Prostate gland (tissue), 2 donors: ENCODE data around the gene NAALADL1. TPM values are rescaled to one million over a fixed set of nuclear protein-coding genes. Genes with fewer than 3 reads are reported as not detected.
A peak's percentile ranks its signal among the peaks of the same experiment; 100 is the strongest.

Experiments used
- DNase-seq: peaks from one replicate; pipeline ENCODE4 v3.0.0-alpha.2; 2019; ENCODE audit warnings: low spot score
- H3K27ac ChIP-seq, 2 donors: fragments of 200-600 bp; sonication (generic); 2 replicates each; pipeline ENCODE4 v1.5.1; 2017 to 2019
- H3K27me3 ChIP-seq: fragments of 200-600 bp; sonication (generic); replicated peaks from 2 replicates; pipeline ENCODE4 v1.5.1; 2019; ENCODE audit not compliant: insufficient read depth
- H3K36me3 ChIP-seq, 2 donors: fragments of 200-600 bp; sonication (generic); 1 replicate in 1 of 2; 2 replicates in 1 of 2; pipeline versions ENCODE4 v1.5.1 to v1.8.1; 2017 to 2019
- H3K4me1 ChIP-seq: fragments of 200-600 bp; sonication (generic); replicated peaks from 2 replicates; pipeline ENCODE4 v1.5.1; 2019
- H3K4me3 ChIP-seq, 2 donors: fragments of 200-600 bp; sonication (generic); 2 replicates each; pipeline ENCODE4 v1.5.1; 2017 to 2019
- H3K9me3 ChIP-seq: fragments of 200-600 bp; sonication (generic); 2 replicates; pipeline ENCODE4 v1.5.1; 2017
- POLR2A ChIP-seq: fragments of 450-650 bp; IDR thresholded peaks from one replicate; pipeline ENCODE4 v1.6.1; 2016; ENCODE audit warnings: antibody characterized with exemption, mild to moderate bottlenecking
- POLR2AphosphoS5 ChIP-seq: sonication (generic); formaldehyde crosslinking; IDR thresholded peaks from one replicate; pipeline ENCODE4 v1.6.1; 2017; ENCODE audit warnings: antibody characterized with exemption
- WGBS: methylation state at CpG from one replicate; pipeline ENCODE4 v1.1.5; 2018; 5-methylcytosine and 5-hydroxymethylcytosine counted together
- intact Hi-C: fragments of 100-400 bp; cut with DNase I; formaldehyde crosslinking; loops from one replicate; pipeline ENCODE4 v1.14.2; 2022
- total RNA-seq, 2 donors: library from RNA; depleted of rRNA; stranded (reverse); fragments of >200 nt; gene quantifications; one replicate each; pipeline ENCODE4 v1.1.0, GENCODE V29; 2016
- TF ChIP-seq, protein P1 (sequence below), 4 experiments: fragments of 200-600 bp in 2 of 4; fragments of 450-650 bp in 2 of 4; sonication (generic) in 2 of 4; IDR thresholded peaks; 1 replicate in 3 of 4; 2 replicates in 1 of 4; pipeline ENCODE4 v1.5.1; 2016 to 2019; ENCODE audit warnings: antibody characterized with exemption in 4 of 4, mild to moderate bottlenecking in 2 of 4, moderate library complexity in 2 of 4

The NAALADL1 gene, protein sequence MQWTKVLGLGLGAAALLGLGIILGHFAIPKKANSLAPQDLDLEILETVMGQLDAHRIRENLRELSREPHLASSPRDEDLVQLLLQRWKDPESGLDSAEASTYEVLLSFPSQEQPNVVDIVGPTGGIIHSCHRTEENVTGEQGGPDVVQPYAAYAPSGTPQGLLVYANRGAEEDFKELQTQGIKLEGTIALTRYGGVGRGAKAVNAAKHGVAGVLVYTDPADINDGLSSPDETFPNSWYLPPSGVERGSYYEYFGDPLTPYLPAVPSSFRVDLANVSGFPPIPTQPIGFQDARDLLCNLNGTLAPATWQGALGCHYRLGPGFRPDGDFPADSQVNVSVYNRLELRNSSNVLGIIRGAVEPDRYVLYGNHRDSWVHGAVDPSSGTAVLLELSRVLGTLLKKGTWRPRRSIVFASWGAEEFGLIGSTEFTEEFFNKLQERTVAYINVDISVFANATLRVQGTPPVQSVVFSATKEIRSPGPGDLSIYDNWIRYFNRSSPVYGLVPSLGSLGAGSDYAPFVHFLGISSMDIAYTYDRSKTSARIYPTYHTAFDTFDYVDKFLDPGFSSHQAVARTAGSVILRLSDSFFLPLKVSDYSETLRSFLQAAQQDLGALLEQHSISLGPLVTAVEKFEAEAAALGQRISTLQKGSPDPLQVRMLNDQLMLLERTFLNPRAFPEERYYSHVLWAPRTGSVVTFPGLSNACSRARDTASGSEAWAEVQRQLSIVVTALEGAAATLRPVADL
- 10 to 100 TPM in 1 of 2 donors, 1 to 10 TPM in 1; 8.5 to 15.6 TPM for total RNA-seq

DNA sequence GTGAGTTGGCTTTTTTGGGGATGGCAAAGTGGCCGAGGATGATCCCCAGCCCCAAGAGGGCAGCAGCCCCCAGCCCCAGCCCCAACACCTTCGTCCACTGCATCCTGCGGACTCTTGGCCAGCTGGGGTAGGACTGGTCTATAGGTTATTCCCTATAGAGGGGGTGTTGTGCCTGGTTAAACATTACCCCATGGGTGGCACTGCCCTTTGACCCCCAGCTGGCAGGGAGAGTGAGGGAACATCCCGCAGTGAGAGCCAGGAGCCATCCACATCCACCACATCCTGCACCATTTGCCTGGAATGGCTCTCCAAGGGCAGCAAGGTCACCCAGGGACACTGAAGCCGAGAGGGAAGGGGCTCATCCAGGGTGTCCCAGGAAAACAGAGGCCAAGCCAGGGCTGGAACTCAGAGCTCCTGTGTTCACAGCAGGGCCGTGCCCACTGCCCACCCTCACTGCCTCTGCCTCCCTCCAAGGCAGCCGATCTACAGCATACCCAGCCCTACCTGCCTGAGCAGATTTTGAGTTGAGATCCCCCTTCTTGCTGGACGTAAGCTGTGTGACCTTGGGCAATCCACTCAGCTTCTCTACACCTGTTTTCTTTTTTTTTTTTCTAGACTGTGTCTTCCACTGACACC is at the start of gene NAALADL1:
Gene NAALADL1, minus strand, starts transcription at position 135 of the 636 bp plus-strand sequence. Its CDS starts 32 bp downstream, at position 103.
- Histone ChIP-seq H3K27me3 (no peaks in the 10 kb centered on the region), H3K36me3 (no peaks in the 10 kb centered on the region), H3K4me3 (no peak within 1 kb of the TSS), H3K9me3 (no peaks in the 10 kb centered on the region), H3K27ac (no peak within 1 kb of the TSS), H3K4me1 (no peaks in the 10 kb centered on the region)
- WGBS = 86% methylated on average over 7 of the region's 8 CpGs
- DNase-seq = no peak
- intact Hi-C loops = no loop called here
- no peak for TF ChIP-seq POLR2A
- TF ChIP-seq, protein P1, sequence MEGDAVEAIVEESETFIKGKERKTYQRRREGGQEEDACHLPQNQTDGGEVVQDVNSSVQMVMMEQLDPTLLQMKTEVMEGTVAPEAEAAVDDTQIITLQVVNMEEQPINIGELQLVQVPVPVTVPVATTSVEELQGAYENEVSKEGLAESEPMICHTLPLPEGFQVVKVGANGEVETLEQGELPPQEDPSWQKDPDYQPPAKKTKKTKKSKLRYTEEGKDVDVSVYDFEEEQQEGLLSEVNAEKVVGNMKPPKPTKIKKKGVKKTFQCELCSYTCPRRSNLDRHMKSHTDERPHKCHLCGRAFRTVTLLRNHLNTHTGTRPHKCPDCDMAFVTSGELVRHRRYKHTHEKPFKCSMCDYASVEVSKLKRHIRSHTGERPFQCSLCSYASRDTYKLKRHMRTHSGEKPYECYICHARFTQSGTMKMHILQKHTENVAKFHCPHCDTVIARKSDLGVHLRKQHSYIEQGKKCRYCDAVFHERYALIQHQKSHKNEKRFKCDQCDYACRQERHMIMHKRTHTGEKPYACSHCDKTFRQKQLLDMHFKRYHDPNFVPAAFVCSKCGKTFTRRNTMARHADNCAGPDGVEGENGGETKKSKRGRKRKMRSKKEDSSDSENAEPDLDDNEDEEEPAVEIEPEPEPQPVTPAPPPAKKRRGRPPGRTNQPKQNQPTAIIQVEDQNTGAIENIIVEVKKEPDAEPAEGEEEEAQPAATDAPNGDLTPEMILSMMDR (IDR thresholded peaks at IDR 0.05) = no peak

DNA sequence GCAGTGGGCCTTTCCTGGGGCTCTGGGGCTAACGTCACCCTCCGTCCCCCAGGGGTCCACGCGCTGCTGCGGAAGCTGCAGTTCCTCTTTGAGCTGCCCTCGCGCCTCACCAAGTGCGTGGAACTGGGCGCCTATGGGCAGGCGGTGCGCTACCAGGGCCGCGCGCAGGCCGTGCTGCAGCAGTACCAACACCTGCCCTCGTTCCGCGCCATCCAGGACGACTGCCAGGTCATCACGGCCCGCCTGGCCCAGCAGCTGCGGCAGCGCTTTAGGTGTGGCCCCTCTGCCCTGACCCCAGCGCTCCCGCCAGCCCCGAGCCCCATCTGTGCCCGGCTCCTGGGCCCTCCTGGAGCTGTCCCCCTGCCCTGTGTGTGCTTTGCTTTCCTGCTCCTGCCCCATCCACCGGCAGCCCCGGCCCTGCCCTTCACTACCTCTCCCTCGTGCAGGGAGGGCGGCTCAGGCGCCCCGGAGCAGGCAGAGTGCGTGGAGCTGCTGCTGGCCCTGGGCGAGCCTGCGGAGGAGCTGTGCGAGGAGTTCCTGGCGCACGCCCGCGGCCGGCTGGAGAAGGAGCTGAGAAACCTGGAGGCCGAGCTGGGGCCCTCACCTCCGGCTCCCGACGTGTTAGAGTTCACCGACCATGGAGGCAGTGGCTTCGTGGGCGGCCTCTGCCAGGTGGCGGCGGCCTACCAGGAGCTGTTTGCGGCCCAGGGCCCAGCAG is 49.6 kb upstream of the NAALADL1 start:
- Histone ChIP-seq H3K4me3 (no peak overlapping the region), H3K27me3 (no peaks in the 10 kb centered on the region), H3K9me3 (no peaks in the 10 kb centered on the region), H3K36me3 (no peaks in the 10 kb centered on the region), H3K4me1 (peaks cover 11% of the 10 kb centered on the region), H3K27ac (peak overlapping the region; percentile 30 to 33)
- TF ChIP-seq, protein P1 (IDR thresholded peaks at IDR 0.05) = no peak
- TF ChIP-seq POLR2A = no peak
- no peak for TF ChIP-seq POLR2AphosphoS5
- no peak for DNase-seq
- intact Hi-C loops = no loop called here
- 93% methylated on average over 51 of the region's 52 CpGs for WGBS

DNA sequence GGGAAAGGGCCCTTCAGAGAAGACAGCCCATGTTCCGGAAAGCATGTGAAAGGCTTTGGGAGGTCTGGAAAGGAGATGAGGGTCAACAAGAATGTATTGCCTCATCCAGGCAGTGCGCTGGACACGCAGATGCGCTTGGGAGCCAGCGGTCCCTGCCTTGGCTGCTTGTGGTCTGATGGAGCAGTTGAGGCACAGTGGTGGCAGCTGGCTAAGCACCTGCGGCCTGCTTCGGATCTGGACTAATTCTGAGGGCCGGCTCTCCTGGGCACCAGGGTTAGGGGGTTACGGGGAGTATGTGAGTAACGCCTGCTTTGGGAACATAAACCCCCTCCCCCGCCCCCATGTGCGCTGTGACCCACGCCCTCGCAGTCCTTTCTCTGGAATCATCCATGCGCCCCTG is 48.7 kb upstream of the NAALADL1 start:
- Histone ChIP-seq H3K27me3 (no peaks in the 10 kb centered on the region), H3K4me1 (peaks cover 15% of the 10 kb centered on the region), H3K36me3 (no peaks in the 10 kb centered on the region), H3K27ac (no peak overlapping the region), H3K9me3 (no peaks in the 10 kb centered on the region), H3K4me3 (no peak overlapping the region)
- 94% methylated on average over 15 of the region's 15 CpGs for WGBS
- TF ChIP-seq POLR2AphosphoS5 (no peak), POLR2A (no peak)
- TF ChIP-seq, protein P1 (IDR thresholded peaks at IDR 0.05) = no peak
- DNase-seq = no peak
- intact Hi-C loops = no loop called here

DNA sequence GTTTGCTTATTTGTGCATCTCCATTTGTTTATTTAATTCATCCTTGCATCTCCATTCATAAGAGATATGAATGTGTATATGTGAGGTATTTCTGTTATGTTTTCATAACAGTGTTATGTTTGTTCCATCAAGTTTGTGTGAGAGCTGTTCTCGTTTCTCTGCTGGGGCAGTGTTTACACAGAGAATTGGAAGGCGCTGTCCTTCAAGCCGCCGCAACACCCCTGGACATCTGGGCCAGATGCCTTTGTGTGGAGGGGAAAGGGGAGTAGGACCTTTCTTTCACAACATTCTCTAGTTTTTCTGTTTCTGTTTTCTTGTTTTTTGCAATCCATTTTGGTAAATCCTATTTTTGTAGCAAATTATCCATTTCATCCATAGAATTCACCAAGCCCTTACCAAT is 46.3 kb upstream of the NAALADL1 start:
- Histone ChIP-seq H3K36me3 (no peaks in the 10 kb centered on the region), H3K9me3 (no peaks in the 10 kb centered on the region), H3K4me3 (no peak overlapping the region), H3K27me3 (no peaks in the 10 kb centered on the region), H3K27ac (peak overlapping the region; percentile 18 to 58), H3K4me1 (peaks cover 21% of the 10 kb centered on the region)
- intact Hi-C loops = no loop called here
- TF ChIP-seq POLR2A (no peak), POLR2AphosphoS5 (no peak)
- TF ChIP-seq, protein P1 (IDR thresholded peaks at IDR 0.05) = no peak
- no peak for DNase-seq
- 55% methylated on average over 4 of the region's 4 CpGs for WGBS
